Testis (tissue), 3 donors: ENCODE data around the gene RHOF. TPM values are rescaled to one million over a fixed set of nuclear protein-coding genes. Genes with fewer than 3 reads are reported as not detected.

ENCODE experiments used
- DNase-seq: peaks from one replicate; pipeline ENCODE4 v3.0.0-alpha.2; 2019
- H3K27ac ChIP-seq, 2 donors: fragments of 200-600 bp; sonication (generic); one replicate each; pipeline ENCODE4 v1.5.1; 2019
- H3K27me3 ChIP-seq: fragments of 200-600 bp; sonication (generic); one replicate; pipeline ENCODE4 v1.5.1; 2019
- H3K36me3 ChIP-seq: fragments of 200-600 bp; sonication (generic); one replicate; pipeline ENCODE4 v1.5.1; 2017; ENCODE audit warnings: low read depth; ENCODE audit errors: missing control alignments
- H3K4me1 ChIP-seq: fragments of 200-600 bp; sonication (generic); one replicate; pipeline ENCODE4 v1.5.1; 2019
- H3K4me3 ChIP-seq, 2 donors: fragments of 200-600 bp; sonication (generic); one replicate each; pipeline ENCODE4 v1.5.1; 2017 to 2019
- H3K9me3 ChIP-seq: fragments of 200-600 bp; sonication (generic); one replicate; pipeline ENCODE4 v1.5.1; 2017
- POLR2A ChIP-seq: fragments of 450-650 bp; IDR thresholded peaks from one replicate; pipeline ENCODE4 v1.6.1; 2017; ENCODE audit warnings: antibody characterized with exemption, mild to moderate bottlenecking, moderate library complexity
- WGBS, 2 donors: methylation state at CpG; one replicate each; pipeline ENCODE4 v1.1.5; 2018; 5-methylcytosine and 5-hydroxymethylcytosine counted together
- intact Hi-C: fragments of 100-400 bp; cut with DNase I; formaldehyde crosslinking; loops from one replicate; pipeline ENCODE4 v1.15.1; 2023; ENCODE audit warnings: low total_unique reads
- polyA plus RNA-seq: library from polyadenylated mRNA; stranded (reverse); fragments of 350-450 nt; fragmentation: Illumina TruSeq; extraction: RNeasy Lipid Tissue Mini Kit (QIAGEN cat#74804); gene quantifications from one replicate; pipeline ENCODE4 v1.2.3, GENCODE V29; 2014; ENCODE audit warnings: low read depth, low replicate concordance; ENCODE audit not compliant: insufficient read depth
- total RNA-seq, 2 donors: library from RNA; depleted of rRNA; stranded (reverse); fragments of >200 nt; gene quantifications; one replicate each; pipeline ENCODE4 v1.2.3, GENCODE V29; 2016
- TF ChIP-seq, protein P1 (sequence below), 3 experiments: fragments of 450-650 bp in 2 of 3; fragments of 200-600 bp in 1 of 3; sonication (generic) in 1 of 3; IDR thresholded peaks; one replicate each; pipeline ENCODE4 v1.5.1; 2016 to 2019; ENCODE audit warnings: antibody characterized with exemption in 3 of 3, mild to moderate bottlenecking in 2 of 3, moderate library complexity in 1 of 3

RHOF gene
- total and polyA plus RNA-seq, 3 donors from 2014 or later: 16.9 to 20.5 (median 18.0) TPM

DNA sequence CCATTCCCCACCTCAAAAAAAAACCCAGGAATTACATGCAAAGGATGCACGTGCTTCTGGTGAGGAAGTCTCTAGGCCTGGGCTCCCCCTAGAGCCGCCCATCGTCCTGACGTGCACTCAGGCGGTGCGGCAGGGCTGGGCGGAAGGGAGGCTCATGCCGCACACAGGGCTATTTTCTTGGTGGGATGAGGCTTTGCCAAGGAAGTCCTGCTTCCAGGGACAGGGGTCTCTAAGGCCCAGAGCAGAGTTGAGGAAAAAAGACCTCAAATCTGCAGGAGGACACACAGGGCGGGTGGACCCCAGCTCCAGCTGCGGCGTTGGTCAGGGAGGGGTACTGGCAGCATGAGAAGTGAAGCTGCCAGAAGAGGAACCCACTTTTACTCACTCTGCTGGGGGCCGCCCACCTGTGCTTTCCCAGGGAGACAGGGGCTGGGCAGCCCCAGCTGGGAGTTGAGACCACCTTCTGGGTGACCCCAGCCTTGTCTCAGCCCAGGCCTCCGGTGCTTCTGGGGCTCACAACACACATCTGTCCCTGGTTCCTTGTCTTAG is 4.2 kb downstream of the RHOF start:
- Histone ChIP-seq H3K36me3 (no peaks in the 10 kb centered on the region), H3K4me1 (peaks cover 8% of the 10 kb centered on the region), H3K4me3 (no peak overlapping the region), H3K27me3 (no peaks in the 10 kb centered on the region), H3K27ac (no peak overlapping the region), H3K9me3 (no peaks in the 10 kb centered on the region)
- no peak for TF ChIP-seq POLR2A
- TF ChIP-seq, protein P1, sequence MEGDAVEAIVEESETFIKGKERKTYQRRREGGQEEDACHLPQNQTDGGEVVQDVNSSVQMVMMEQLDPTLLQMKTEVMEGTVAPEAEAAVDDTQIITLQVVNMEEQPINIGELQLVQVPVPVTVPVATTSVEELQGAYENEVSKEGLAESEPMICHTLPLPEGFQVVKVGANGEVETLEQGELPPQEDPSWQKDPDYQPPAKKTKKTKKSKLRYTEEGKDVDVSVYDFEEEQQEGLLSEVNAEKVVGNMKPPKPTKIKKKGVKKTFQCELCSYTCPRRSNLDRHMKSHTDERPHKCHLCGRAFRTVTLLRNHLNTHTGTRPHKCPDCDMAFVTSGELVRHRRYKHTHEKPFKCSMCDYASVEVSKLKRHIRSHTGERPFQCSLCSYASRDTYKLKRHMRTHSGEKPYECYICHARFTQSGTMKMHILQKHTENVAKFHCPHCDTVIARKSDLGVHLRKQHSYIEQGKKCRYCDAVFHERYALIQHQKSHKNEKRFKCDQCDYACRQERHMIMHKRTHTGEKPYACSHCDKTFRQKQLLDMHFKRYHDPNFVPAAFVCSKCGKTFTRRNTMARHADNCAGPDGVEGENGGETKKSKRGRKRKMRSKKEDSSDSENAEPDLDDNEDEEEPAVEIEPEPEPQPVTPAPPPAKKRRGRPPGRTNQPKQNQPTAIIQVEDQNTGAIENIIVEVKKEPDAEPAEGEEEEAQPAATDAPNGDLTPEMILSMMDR (IDR thresholded peaks at IDR 0.05): no peak
- WGBS, 2 donors: 73 to 86% methylated on average over 12 to 13 of the region's 13 CpGs
- no peak for DNase-seq
- intact Hi-C loops: no loop called here

DNA sequence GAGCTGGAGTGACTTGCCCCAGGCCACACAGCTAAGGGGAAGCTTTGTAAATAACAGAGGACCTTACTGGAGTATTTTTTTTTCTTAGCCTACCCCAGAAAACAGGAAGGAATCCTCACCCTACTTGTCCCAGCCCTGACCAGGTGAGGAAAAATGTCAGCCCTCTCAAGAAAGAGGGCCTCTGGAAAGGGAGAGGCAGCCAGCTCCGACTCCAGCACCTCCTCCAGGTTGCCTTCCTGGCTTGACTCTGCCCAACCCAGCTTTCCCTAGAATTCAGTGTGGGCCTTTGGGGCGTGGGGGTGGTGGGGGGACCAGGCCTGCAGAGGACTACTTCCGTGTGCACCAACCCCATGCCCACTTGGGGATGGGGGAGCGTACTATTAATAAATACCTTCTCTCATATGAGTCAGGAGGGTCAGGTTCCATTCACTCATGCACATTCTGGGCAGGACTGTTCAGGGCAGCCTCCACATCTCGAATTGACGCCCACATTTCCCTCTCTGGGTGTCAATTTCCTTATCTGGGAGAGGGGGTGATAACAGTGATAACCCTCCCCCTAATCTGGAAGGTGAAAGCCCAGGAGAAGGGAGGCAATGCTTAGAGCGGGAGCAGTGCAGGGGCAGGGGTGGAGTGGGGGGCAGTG is 5.2 kb downstream of the RHOF start:
- WGBS, 2 donors: 79 to 80% methylated on average over 7 of the region's 7 CpGs
- intact Hi-C loops: no loop called here
- H3K27ac ChIP-seq: no peak overlapping the region
- H3K9me3 ChIP-seq: no peaks in the 10 kb centered on the region
- peaks cover 6% of the 10 kb centered on the region for H3K4me1 ChIP-seq
- no peaks in the 10 kb centered on the region for H3K36me3 ChIP-seq
- DNase-seq: no peak
- TF ChIP-seq POLR2A: no peak
- TF ChIP-seq, protein P1 (IDR thresholded peaks at IDR 0.05): no peak
- no peak overlapping the region for H3K4me3 ChIP-seq
- H3K27me3 ChIP-seq: no peaks in the 10 kb centered on the region

DNA sequence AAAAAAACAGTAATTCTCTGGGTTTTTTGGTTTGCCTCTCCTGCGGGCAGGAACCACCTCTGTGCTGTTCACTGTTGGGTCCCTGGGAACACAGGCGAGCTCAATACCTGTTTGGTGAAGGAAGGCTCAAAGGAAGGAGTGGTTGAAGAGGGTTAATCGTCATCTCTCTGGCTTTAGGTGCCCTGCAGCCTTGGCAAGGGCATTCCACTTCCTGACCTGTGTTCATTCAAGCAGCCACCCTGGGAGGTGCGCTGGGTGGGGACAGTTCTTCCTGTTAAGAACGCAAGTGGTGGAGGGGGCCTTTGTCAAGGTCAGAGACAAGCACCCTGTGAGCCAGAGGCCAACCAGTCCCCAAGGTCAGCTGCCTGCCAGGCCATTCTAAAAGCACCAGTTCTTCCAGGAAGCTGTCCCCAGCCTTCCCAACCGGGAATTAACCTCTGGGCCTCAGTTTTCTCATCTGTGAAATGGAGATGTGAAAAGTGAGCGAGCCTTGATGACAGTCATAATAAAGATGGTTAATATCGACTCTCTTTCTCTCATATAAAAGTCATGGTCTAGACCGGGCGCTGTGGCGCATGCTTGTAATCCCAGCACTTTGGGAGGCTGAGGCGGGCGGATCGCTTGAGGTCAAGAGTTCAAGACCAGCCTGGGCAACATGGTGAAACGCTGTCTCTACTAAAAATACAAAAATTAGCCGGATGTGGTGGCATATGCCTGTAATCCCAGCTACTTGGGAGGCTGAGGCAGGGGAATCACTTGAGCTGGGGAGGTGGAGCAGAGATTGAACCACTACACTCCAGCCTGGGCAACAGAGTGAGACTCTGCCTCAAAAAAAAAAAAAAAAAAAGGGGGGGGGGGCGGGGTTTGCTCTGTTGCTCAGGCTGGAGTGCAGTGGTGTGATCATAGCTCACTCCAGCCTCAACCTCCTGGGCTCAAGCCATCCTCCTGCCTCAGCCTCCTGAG is 6.1 kb downstream of the RHOF start:
- no peak for DNase-seq
- intact Hi-C loops: no loop called here

DNA sequence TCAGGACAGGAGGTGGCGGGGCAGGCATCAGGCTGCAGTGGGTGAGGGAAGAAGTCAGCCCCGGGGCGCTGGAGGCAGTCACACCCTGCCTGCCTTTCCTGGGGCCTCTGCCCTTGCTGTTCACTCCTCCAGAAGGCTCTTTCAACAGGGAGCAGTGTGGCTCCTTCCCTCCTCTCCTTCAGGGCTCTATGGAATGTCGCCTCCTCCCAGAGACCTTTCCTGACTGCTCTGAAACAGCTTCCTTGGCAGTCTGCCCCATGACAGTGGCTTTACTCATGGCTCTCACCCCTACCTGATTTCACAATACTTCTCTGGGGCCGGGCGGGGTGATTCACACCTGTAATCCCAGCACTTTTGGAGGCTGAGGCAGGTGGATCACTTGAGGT is 7.1 kb downstream of the RHOF start:
- H3K9me3 ChIP-seq: no peaks in the 10 kb centered on the region
- peaks cover 14% of the 10 kb centered on the region for H3K4me1 ChIP-seq
- WGBS, 2 donors: 80 to 85% methylated on average over 3 to 6 of the region's 6 CpGs
- H3K27me3 ChIP-seq: no peaks in the 10 kb centered on the region
- no peak for DNase-seq
- TF ChIP-seq, protein P1 (IDR thresholded peaks at IDR 0.05): no peak
- no peak for TF ChIP-seq POLR2A
- H3K27ac ChIP-seq: no peak overlapping the region
- H3K36me3 ChIP-seq: no peaks in the 10 kb centered on the region
- H3K4me3 ChIP-seq: no peak overlapping the region
- intact Hi-C loops: no loop called here

More for the DNA sequence above, 6.1 kb downstream of the RHOF start:
- H3K36me3 ChIP-seq: no peaks in the 10 kb centered on the region
- H3K27me3 ChIP-seq: no peaks in the 10 kb centered on the region
- H3K4me1 ChIP-seq: peaks cover 5% of the 10 kb centered on the region
- H3K4me3 ChIP-seq: no peak overlapping the region
- 78 to 81% methylated on average over 16 to 17 of the region's 17 CpGs for WGBS, 2 donors
- H3K27ac ChIP-seq: no peak overlapping the region
- H3K9me3 ChIP-seq: no peaks in the 10 kb centered on the region
- TF ChIP-seq, protein P1 (IDR thresholded peaks at IDR 0.05): no peak
- TF ChIP-seq POLR2A: no peak
